ENCODE data around the gene MYBL2.

GRCh38 chr20:43726333-43726732, 59.4 kb downstream of the MYBL2 start:
- no peak for TF ChIP-seq EZH2phosphoT487 (IDR thresholded peaks at IDR 0.05; ENCODE audit: insufficient read depth, low read depth)
- no peak for TF ChIP-seq EZH2 (IDR thresholded peaks at IDR 0.05; ENCODE audit: insufficient read depth, poor library complexity, severe bottlenecking)

All from GM23248 (cell line).